SK-N-SH (cell line): ENCODE measurements around the gene CCP110. TPM values are rescaled to one million over a fixed set of nuclear protein-coding genes. Genes with fewer than 3 reads are reported as not detected.

Experiments
- CTCF ChIA-PET: fragments of 300-600, 350-600 bp; formaldehyde crosslinking; extraction: SDS; loops from one replicate; lab custom pipeline; 2021; lab: Yijun Ruan, JAX
- POLR2A ChIA-PET: fragments of 350-600 bp; sonication (Branson Sonifier 250); formaldehyde crosslinking; extraction: SDS; loops from one replicate; lab custom pipeline; 2020; ENCODE audit warnings: antibody characterized with exemption, inconsistent platforms; lab: Yijun Ruan, JAX
- DNase-seq: peaks from one replicate; pipeline ENCODE4 v3.0.0; 2012
- H2AFZ ChIP-seq: fragments of 200-600 bp; sonication (generic); 2 replicates; pipeline ENCODE4 v1.8.1; 2016; ENCODE audit warnings: antibody characterized with exemption, mild to moderate bottlenecking, low read depth
- H3F3A ChIP-seq: fragments of 200-600 bp; sonication (generic); replicated peaks from 2 replicates; pipeline ENCODE3; 2016; ENCODE audit warnings: antibody characterized with exemption, mild to moderate bottlenecking; ENCODE audit not compliant: insufficient read depth
- H3K27ac ChIP-seq, 2 experiments: fragments of 200-500 bp in 1 of 2; fragments of 200-600 bp in 1 of 2; sonication (Bioruptor generic) in 1 of 2; sonication (generic), shearing (Covaris generic) in 1 of 2; 2 replicates each; pipeline versions ENCODE4 v1.5.1 to v1.6.1; 2014 to 2016; ENCODE audit warnings: low read depth in 2 of 2, inconsistent platforms in 1 of 2, low read length in 1 of 2, mild to moderate bottlenecking in 1 of 2, mixed read lengths in 1 of 2
- H3K27me3 ChIP-seq: fragments of 200-600 bp; sonication (generic), shearing (Covaris generic); 2 replicates; pipeline ENCODE4 v1.6.1; 2016; ENCODE audit warnings: mixed run types; ENCODE audit not compliant: insufficient read depth
- H3K36me3 ChIP-seq, 2 experiments: fragments of 200-500 bp in 1 of 2; fragments of 200-600 bp in 1 of 2; sonication (Bioruptor generic) in 1 of 2; sonication (generic) in 1 of 2; replicated peaks in 1 of 2; 2 replicates each; pipeline versions ENCODE3 to v1.5.1; 2014 to 2016; ENCODE audit warnings: low read length in 1 of 2, mild to moderate bottlenecking in 1 of 2; ENCODE audit not compliant: insufficient read depth in 2 of 2, control insufficient read depth in 1 of 2
- H3K4me1 ChIP-seq, 2 experiments: fragments of 200-500 bp in 1 of 2; fragments of 200-600 bp in 1 of 2; sonication (Bioruptor generic) in 1 of 2; sonication (generic), shearing (Covaris generic) in 1 of 2; 2 replicates each; pipeline versions ENCODE4 v1.5.1 to v1.6.1; 2014 to 2016; ENCODE audit warnings: low read depth in 1 of 2, low read length in 1 of 2, mixed run types in 1 of 2; ENCODE audit not compliant: insufficient read depth in 2 of 2, control insufficient read depth in 1 of 2
- H3K4me2 ChIP-seq: fragments of 200-600 bp; sonication (generic), shearing (Covaris generic); 2 replicates; pipeline ENCODE4 v1.6.1; 2017; ENCODE audit warnings: mixed run types
- H3K4me3 ChIP-seq, 2 experiments: fragments of 200-500 bp in 1 of 2; fragments of 200-600 bp in 1 of 2; sonication (Bioruptor generic) in 1 of 2; sonication (generic), shearing (Covaris generic) in 1 of 2; 2 replicates each; pipeline versions ENCODE4 v1.5.1 to v1.8.1; 2014 to 2016; ENCODE audit warnings: low read depth in 2 of 2, inconsistent platforms in 1 of 2, low read length in 1 of 2, mild to moderate bottlenecking in 1 of 2, mixed read lengths in 1 of 2, moderate library complexity in 1 of 2
- H3K79me2 ChIP-seq: fragments of 200-600 bp; sonication (generic); 2 replicates; pipeline ENCODE4 v1.8.1; 2017; ENCODE audit warnings: mild to moderate bottlenecking; ENCODE audit not compliant: insufficient read depth
- H3K9ac ChIP-seq: fragments of 200-600 bp; sonication (generic); 2 replicates; pipeline ENCODE4 v1.6.1; 2017; ENCODE audit warnings: mixed run types
- H3K9me2 ChIP-seq: fragments of 200-600 bp; sonication (generic); 2 replicates; pipeline ENCODE4 v1.6.1; 2017; ENCODE audit warnings: mixed run types
- H3K9me3 ChIP-seq: fragments of 200-600 bp; sonication (generic); 2 replicates; pipeline ENCODE4 v1.6.1; 2017; ENCODE audit warnings: mixed run types, mild to moderate bottlenecking, moderate library complexity
- H4K20me1 ChIP-seq: fragments of 200-600 bp; sonication (generic); 2 replicates; pipeline ENCODE4 v1.6.1; 2017; ENCODE audit warnings: mild to moderate bottlenecking, mixed run types; ENCODE audit not compliant: insufficient read depth
- GABPA ChIP-seq: IDR thresholded peaks from 2 replicates; pipeline ENCODE4 v1.4.0; 2012; ENCODE audit warnings: low read depth, mild to moderate bottlenecking
- NFIC ChIP-seq: IDR thresholded peaks from 2 replicates; pipeline ENCODE4 v1.4.0; 2012; ENCODE audit warnings: borderline replicate concordance
- POLR2AphosphoS5 ChIP-seq: IDR thresholded peaks from 2 replicates; pipeline ENCODE4 v1.6.1; 2012; ENCODE audit warnings: low read depth, low read length
- RCOR1 ChIP-seq: fragments of 150-350 bp; IDR thresholded peaks from 2 replicates; pipeline ENCODE4 v1.6.1; 2017; ENCODE audit warnings: antibody characterized with exemption, low read length
- RFX5 ChIP-seq: IDR thresholded peaks from 2 replicates; pipeline ENCODE4 v1.6.1; 2012; ENCODE audit warnings: mild to moderate bottlenecking, improper control_type of control experiment, low read length
- RXRA ChIP-seq: IDR thresholded peaks from 2 replicates; pipeline ENCODE4 v1.4.0; 2012; ENCODE audit warnings: low read depth, mild to moderate bottlenecking, borderline replicate concordance
- TEAD4 ChIP-seq: IDR thresholded peaks from 2 replicates; pipeline ENCODE4 v1.4.0; 2012; ENCODE audit warnings: mild to moderate bottlenecking, borderline replicate concordance; ENCODE audit not compliant: insufficient read depth
- YY1 ChIP-seq: IDR thresholded peaks from 2 replicates; pipeline ENCODE4 v1.4.0; 2012; ENCODE audit warnings: low read depth, mild to moderate bottlenecking
- WGBS: methylation state at CpG from one replicate; pipeline ENCODE4 v1.1.6; 2017; ENCODE audit warnings: low lambda C conversion rate; 5-methylcytosine and 5-hydroxymethylcytosine counted together
- polyA plus RNA-seq, 3 experiments: library from polyadenylated mRNA; depleted of rRNA; stranded (reverse); fragments of >200 nt; gene quantifications; 2 replicates each; pipeline ENCODE4 v1.2.3, GENCODE V29; 2012
- TF ChIP-seq, protein P1 (sequence below): fragments of 200-600 bp; sonication (generic); IDR thresholded peaks from 2 replicates; pipeline ENCODE4 v1.6.1; 2017; ENCODE audit warnings: antibody characterized with exemption, mild to moderate bottlenecking, moderate library complexity
- TF ChIP-seq, protein P2 (sequence below): fragments of 150-350 bp; IDR thresholded peaks from 2 replicates; pipeline ENCODE4 v1.6.1; 2017; ENCODE audit warnings: antibody characterized with exemption, low read length, low read depth, borderline replicate concordance

CCP110 gene
- polyA plus RNA-seq, 1 of the 3 experiments (the other 2 are of a cell fraction), result 5.4 TPM

DNA sequence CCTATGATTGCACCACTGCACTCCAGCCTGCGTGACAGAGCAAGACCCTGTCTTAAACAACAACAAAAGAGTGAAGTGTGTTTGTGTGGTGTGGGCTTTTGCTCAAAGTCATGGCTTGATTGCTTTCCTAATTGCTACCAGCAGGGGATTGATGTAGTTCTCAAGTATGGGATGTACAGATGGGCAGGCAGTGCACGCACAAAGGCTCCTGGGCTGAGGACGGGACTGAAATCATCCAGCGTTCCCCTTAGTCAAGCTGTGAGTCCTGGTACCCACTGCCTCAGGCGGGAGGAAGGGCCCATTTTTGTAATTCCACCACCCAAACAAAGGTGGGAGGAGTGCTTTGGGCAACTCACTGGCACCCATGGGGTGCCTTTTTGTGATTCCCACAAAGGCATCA, 49.1 kb upstream of the CCP110 start:
- no peaks in the 10 kb centered on the region for H3K36me3 ChIP-seq
- TF ChIP-seq POLR2AphosphoS5, result no peak
- no peaks in the 10 kb centered on the region for H3K9me2 ChIP-seq
- no peaks in the 10 kb centered on the region for H3F3A ChIP-seq
- no peaks in the 10 kb centered on the region for H3K79me2 ChIP-seq
- 57% methylated on average over 5 of the region's 5 CpGs for WGBS
- H2AFZ ChIP-seq, result no peak overlapping the region
- no peak overlapping the region for H3K4me2 ChIP-seq
- no peaks in the 10 kb centered on the region; the same call in 1 of the 2 replicates for H3K27me3 ChIP-seq
- no peak for DNase-seq
- no peak overlapping the region for H3K9ac ChIP-seq
- ChIA-PET CTCF (interaction anchor here (1.8 kb wide), 2 partner anchors 28 to 241 kb away, joined by 4 to 5 read pairs; no protein-coding TSS in a partner anchor), POLR2A (no interaction called here)
- no peak overlapping the region for H3K4me3 ChIP-seq
- H4K20me1 ChIP-seq, result no peaks in the 10 kb centered on the region
- no peaks in the 10 kb centered on the region for H3K4me1 ChIP-seq
- no peaks in the 10 kb centered on the region for H3K9me3 ChIP-seq
- no peak overlapping the region for H3K27ac ChIP-seq

DNA sequence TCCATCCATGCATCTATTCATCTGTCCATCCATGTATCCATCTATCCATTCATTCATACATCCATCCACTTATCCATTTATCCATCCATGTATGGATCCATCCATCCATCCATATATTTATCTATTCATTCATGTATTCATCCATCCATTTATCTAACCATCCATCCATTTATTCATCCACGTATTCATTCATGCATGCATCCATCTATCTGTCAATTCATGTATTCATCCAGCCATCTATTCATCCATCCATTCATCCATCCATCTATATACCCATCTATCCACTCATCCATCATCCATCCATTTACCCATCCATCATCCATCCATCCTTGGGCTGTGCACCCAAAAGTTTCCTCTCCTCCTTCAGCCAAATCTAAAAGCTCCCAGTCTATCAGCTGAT, 45.2 kb upstream of the CCP110 start:
- Histone ChIP-seq H3K9ac (no peak overlapping the region), H3K4me1 (no peaks in the 10 kb centered on the region), H3F3A (no peaks in the 10 kb centered on the region), H3K4me3 (no peak overlapping the region), H3K36me3 (no peaks in the 10 kb centered on the region), H3K9me3 (no peaks in the 10 kb centered on the region), H3K27me3 (no peaks in the 10 kb centered on the region; the same call in 1 of the 2 replicates), H3K9me2 (no peaks in the 10 kb centered on the region), H3K27ac (no peak overlapping the region), H3K4me2 (no peak overlapping the region), H3K79me2 (no peaks in the 10 kb centered on the region), H4K20me1 (no peaks in the 10 kb centered on the region), H2AFZ (no peak overlapping the region)
- no peak for DNase-seq
- POLR2A ChIA-PET, result no interaction called here
- no peak for TF ChIP-seq YY1
- CTCF ChIA-PET, result interaction anchor here (1.4 to 1.5 kb wide), 2 partner anchors 24 to 90 kb away, joined by 4 to 5 read pairs; no protein-coding TSS in a partner anchor
- WGBS, result 35% methylated on average over 1 of the region's 1 CpG

DNA sequence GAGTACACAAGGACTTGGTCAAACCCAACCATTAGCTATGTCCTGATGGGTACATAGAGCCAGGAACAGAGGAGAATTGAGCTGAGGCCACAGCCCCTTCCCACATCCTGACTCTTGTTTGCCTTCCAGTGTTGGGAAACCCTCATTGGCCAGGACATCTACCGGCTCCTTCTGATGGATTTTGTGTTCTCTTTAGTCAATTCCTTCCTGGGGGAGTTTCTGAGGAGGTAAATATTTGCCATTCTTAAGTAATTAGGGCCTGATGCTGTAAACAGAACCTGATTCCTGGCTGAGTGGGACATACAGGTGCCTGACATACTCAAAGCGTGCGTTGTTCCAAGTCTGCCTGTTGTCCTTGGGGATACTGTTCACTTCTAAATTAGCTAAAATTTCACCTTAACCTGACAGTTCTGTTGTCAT, 44.4 kb upstream of the CCP110 start:
- DNase-seq, result no peak
- Histone ChIP-seq H3K79me2 (no peaks in the 10 kb centered on the region), H3K27ac (no peak overlapping the region), H3K4me1 (no peaks in the 10 kb centered on the region), H3K4me2 (no peak overlapping the region), H3K27me3 (no peaks in the 10 kb centered on the region; the same call in 1 of the 2 replicates), H3K9me3 (no peaks in the 10 kb centered on the region), H4K20me1 (no peaks in the 10 kb centered on the region), H3K4me3 (no peak overlapping the region), H3K9me2 (no peaks in the 10 kb centered on the region), H3K36me3 (no peaks in the 10 kb centered on the region), H3F3A (no peaks in the 10 kb centered on the region), H2AFZ (no peak overlapping the region), H3K9ac (no peak overlapping the region)
- POLR2A ChIA-PET, result no interaction called here
- CTCF ChIA-PET, result interaction anchor here (1.4 kb wide), 1 partner anchor 90 kb away, joined by 5 read pairs; no protein-coding TSS in a partner anchor
- no peak for TF ChIP-seq RFX5
- no peak for TF ChIP-seq TEAD4
- no peak for TF ChIP-seq NFIC
- TF ChIP-seq, protein P1, sequence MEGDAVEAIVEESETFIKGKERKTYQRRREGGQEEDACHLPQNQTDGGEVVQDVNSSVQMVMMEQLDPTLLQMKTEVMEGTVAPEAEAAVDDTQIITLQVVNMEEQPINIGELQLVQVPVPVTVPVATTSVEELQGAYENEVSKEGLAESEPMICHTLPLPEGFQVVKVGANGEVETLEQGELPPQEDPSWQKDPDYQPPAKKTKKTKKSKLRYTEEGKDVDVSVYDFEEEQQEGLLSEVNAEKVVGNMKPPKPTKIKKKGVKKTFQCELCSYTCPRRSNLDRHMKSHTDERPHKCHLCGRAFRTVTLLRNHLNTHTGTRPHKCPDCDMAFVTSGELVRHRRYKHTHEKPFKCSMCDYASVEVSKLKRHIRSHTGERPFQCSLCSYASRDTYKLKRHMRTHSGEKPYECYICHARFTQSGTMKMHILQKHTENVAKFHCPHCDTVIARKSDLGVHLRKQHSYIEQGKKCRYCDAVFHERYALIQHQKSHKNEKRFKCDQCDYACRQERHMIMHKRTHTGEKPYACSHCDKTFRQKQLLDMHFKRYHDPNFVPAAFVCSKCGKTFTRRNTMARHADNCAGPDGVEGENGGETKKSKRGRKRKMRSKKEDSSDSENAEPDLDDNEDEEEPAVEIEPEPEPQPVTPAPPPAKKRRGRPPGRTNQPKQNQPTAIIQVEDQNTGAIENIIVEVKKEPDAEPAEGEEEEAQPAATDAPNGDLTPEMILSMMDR, result no peak
- no peak for TF ChIP-seq RXRA
- TF ChIP-seq RCOR1, result no peak
- no peak for TF ChIP-seq GABPA
- TF ChIP-seq, protein P2, sequence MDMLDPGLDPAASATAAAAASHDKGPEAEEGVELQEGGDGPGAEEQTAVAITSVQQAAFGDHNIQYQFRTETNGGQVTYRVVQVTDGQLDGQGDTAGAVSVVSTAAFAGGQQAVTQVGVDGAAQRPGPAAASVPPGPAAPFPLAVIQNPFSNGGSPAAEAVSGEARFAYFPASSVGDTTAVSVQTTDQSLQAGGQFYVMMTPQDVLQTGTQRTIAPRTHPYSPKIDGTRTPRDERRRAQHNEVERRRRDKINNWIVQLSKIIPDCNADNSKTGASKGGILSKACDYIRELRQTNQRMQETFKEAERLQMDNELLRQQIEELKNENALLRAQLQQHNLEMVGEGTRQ, result no peak
- WGBS, result 86% methylated on average over 3 of the region's 3 CpGs
